Mucosa of stomach (tissue), 1 donor: ENCODE results near the gene SMOC1.

ENCODE experiments used
- H3K27me3 ChIP-seq: one replicate; pipeline ENCODE4 v1.7.0; 2013; ENCODE audit warnings: mild to moderate bottlenecking, low read length; ENCODE audit not compliant: control insufficient read depth, insufficient read depth
- H3K36me3 ChIP-seq: one replicate; pipeline ENCODE4 v1.7.0; 2013; ENCODE audit warnings: low read length; ENCODE audit not compliant: control insufficient read depth, insufficient read depth
- H3K4me1 ChIP-seq: one replicate; pipeline ENCODE4 v1.7.0; 2013; ENCODE audit warnings: mild to moderate bottlenecking, low read length; ENCODE audit not compliant: control insufficient read depth, insufficient read depth
- H3K4me3 ChIP-seq: one replicate; pipeline ENCODE4 v1.7.0; 2013; ENCODE audit warnings: low read length
- H3K9ac ChIP-seq: one replicate; pipeline ENCODE4 v1.7.0; 2013; ENCODE audit warnings: mild to moderate bottlenecking, low read length, moderate library complexity
- H3K9me3 ChIP-seq: one replicate; pipeline ENCODE4 v1.7.0; 2013; ENCODE audit warnings: mild to moderate bottlenecking, low read length, moderate library complexity; ENCODE audit not compliant: control insufficient read depth
- donor health status: Pancreatic carcinoma.

Gene SMOC1

DNA sequence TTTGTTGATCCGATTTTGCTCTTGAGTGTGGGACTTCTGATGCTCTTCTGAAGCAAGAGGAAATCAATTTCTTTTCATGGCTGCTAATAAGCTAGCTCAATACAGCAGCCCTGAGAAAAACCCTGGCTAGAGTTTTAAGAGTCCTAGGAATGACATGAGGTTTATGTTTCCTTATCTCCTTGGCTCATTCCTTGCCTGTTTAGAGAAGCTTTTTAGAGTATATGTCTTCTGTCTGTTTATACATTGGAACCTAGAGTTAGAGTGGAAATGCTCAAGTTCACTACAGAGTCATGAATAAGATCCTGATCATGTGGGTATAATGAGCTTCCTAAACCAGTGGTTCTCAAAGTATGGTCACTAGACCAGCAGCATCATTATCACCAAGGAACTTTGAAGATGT is 34.5 kb downstream of the SMOC1 start:
- Histone ChIP-seq H3K36me3 (no peaks in the 10 kb centered on the region), H3K4me3 (no peak overlapping the region), H3K9ac (no peak overlapping the region), H3K4me1 (no peaks in the 10 kb centered on the region), H3K27me3 (no peaks in the 10 kb centered on the region), H3K9me3 (no peaks in the 10 kb centered on the region)

DNA sequence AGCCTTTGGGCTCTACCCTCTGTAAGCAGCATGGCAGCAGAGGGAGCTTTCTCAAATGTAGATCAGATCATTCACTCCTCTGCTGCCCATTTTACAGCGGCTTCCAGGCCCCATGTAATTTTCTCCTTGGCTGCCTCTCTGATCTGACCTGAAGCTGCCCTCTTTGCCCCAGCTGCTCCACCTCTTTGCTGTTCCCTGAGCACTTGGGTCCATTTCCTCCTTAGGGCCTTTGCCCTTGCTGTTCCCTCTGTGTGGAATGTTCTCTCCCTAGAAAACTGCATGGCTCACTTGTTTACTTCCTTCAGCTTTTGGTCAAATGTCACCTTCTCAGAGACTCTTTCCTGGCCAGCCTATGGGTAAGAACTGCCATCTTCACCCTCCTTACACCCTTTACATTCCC is 37.2 kb downstream of the SMOC1 start:
- no peak overlapping the region for H3K9ac ChIP-seq
- H3K4me1 ChIP-seq, result no peaks in the 10 kb centered on the region
- no peaks in the 10 kb centered on the region for H3K9me3 ChIP-seq
- no peak overlapping the region for H3K4me3 ChIP-seq
- H3K36me3 ChIP-seq, result no peaks in the 10 kb centered on the region
- H3K27me3 ChIP-seq, result no peaks in the 10 kb centered on the region

DNA sequence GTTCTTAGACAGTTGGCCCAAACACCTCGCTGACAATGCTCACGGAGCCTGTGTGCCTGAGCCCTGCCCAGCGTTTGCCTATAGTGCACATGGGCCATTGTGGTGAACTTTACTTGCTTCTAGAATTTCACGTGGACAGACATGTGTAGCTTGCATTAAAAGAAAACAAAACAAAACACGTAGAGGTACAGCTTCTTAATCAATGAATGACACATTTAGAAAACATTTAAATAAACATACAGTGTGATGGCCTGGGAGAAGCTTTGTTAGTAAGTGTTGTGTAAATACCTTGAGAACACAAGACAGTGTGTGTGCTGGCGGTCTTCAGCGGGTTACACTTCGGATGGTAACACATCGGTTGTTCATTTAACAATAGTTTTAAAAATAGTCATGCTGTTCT is 38.1 kb downstream of the SMOC1 start:
- no peaks in the 10 kb centered on the region for H3K9me3 ChIP-seq
- H3K4me1 ChIP-seq, result no peaks in the 10 kb centered on the region
- H3K27me3 ChIP-seq, result no peaks in the 10 kb centered on the region
- no peak overlapping the region for H3K9ac ChIP-seq
- H3K36me3 ChIP-seq, result no peaks in the 10 kb centered on the region
- H3K4me3 ChIP-seq, result no peak overlapping the region

DNA sequence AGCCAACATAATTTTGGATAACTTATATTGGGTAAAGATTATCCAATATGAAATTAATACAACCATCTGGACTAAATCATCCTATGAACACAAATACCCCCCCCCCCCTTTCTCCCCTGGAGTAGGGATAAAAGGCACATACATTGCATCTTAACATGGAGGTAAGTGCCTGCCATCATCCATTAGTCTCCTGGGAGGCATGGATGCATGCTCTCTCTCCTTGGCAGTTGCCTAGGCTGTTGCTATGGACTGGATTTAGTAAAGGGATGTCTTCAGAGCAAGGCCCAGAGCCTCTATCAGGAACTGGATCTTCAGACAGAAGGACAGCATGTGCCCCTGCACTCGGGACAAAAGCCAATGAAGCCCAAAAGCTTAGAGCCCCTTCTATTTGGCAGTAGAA is 40.6 kb downstream of the SMOC1 start:
- H3K9ac ChIP-seq, result no peak overlapping the region

DNA sequence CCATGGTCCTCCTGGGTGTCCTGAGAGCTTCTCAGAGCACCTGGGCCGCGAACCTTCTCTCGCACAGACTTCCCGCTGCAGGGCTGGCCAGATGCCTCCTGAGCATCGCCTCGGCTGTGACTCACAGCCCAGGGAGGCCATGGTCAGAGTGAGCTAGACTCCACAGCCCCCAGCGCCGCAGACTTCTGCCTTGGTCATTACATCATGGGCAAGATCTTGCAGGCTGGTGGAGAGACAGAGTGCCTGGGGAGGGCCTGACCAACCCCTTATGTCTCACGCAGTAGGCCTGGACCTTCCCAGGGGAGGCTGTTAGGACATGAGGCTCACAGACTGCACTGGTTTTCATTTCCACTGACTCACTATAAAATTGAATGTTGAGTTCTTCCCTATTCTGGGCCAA is 41.8 kb downstream of the SMOC1 start:
- no peaks in the 10 kb centered on the region for H3K4me1 ChIP-seq
- no peaks in the 10 kb centered on the region for H3K9me3 ChIP-seq
- no peak overlapping the region for H3K4me3 ChIP-seq
- H3K27me3 ChIP-seq, result no peaks in the 10 kb centered on the region
- no peak overlapping the region for H3K9ac ChIP-seq
- H3K36me3 ChIP-seq, result no peaks in the 10 kb centered on the region

More for the DNA sequence above, 40.6 kb downstream of the SMOC1 start:
- no peaks in the 10 kb centered on the region for H3K9me3 ChIP-seq
- H3K4me3 ChIP-seq, result no peak overlapping the region
- H3K27me3 ChIP-seq, result no peaks in the 10 kb centered on the region
- H3K4me1 ChIP-seq, result no peaks in the 10 kb centered on the region
- H3K36me3 ChIP-seq, result no peaks in the 10 kb centered on the region

DNA sequence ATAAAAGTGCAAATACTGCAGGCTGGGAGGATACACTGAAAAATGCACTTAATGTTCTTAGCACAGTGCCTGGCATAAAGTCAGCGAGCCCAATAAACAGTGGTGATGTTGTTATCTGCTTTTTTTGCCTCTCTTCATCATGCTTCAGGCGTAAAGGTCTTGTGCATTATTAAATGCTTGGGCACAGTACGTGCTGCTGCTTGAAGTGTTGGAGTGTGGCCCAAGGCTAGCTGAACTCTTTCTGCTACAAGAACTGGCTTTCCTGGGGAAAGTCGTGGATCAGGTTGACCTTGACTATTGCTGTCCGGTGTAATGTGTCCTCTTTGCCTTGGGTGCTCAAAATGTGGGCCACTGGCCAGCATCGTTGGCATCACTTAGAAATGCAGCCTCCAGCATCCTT is 43.0 kb downstream of the SMOC1 start:
- no peaks in the 10 kb centered on the region for H3K9me3 ChIP-seq
- no peaks in the 10 kb centered on the region for H3K36me3 ChIP-seq

DNA sequence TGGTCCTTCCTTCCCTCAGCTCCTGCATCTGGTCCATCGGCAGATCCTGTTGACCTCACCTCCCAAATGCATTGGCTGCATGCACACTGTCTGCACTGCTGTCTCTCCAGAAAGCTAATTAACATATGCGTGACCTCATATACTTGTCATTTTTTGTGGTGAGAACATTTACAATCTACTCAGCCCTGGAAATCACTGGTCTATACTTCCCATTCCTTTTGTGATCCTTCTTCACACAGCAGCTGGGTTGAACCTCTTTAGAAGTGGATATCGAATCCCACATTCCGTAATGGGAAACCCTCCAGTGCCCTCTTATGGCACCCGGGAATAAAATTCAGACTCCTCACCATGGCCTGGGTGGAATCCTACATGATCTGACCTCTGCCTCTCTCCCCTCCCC is 45.0 kb downstream of the SMOC1 start:
- Histone ChIP-seq H3K4me1 (no peaks in the 10 kb centered on the region), H3K9ac (no peak overlapping the region), H3K9me3 (no peaks in the 10 kb centered on the region), H3K36me3 (no peaks in the 10 kb centered on the region), H3K4me3 (no peak overlapping the region), H3K27me3 (peaks cover 5% of the 10 kb centered on the region)

More for the DNA sequence above, 43.0 kb downstream of the SMOC1 start:
- Histone ChIP-seq H3K27me3 (no peaks in the 10 kb centered on the region), H3K4me3 (no peak overlapping the region), H3K9ac (no peak overlapping the region), H3K4me1 (no peaks in the 10 kb centered on the region)

DNA sequence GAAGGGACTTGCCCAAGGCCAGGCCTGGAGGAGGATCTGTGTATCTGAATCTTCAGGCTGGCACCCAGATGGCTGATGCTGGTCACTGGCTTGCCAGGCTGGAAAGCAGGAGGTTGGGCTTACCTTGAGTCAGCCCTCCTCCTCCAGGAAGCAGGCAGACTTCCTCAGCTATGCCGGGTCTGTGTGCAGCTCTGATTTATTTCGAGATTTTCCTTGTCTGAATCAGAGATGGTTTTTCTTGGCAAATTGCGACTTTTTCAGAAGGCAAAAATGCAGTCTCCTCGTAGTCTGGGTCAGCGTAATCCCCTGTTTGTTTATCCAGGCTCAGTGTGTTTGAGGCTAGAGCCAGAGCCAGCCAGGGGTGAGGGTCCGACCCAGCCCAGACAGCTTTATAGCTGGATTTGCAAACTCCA is 48.9 kb downstream of the SMOC1 start:
- Histone ChIP-seq H3K9ac (no peak overlapping the region), H3K4me3 (no peak overlapping the region), H3K36me3 (no peaks in the 10 kb centered on the region), H3K9me3 (no peaks in the 10 kb centered on the region), H3K27me3 (peaks cover 10% of the 10 kb centered on the region), H3K4me1 (no peaks in the 10 kb centered on the region)

DNA sequence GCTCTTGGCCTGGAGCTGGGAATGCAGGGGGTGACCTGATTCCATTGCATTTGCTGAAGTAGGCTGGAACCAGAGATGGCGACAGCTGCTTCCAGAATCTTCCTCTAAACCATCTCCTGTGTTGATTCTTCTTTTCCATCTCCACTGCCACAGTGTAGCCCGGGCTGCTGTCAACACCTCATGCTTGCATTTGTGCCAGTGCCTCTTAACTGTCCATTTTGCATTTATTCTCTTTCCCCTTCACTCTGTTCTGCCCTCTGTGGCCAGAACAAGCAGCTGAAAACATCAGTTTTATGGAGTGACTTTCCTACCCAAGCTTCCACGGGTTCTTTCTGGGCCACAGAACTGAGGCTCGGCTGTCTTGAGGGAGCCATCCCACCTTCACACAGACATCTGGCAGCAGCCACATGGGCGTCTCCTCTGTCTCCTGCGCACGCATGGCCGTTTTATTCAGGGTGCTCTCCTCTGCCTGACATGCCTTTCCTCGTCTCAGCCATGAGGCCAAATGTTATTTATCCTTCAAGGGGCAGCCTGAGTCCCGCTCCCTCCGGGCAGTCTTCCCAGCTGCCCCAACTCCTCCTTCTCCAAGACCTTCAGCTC is 51.7 kb downstream of the SMOC1 start:
- Histone ChIP-seq H3K27me3 (peaks cover 10% of the 10 kb centered on the region), H3K4me1 (no peaks in the 10 kb centered on the region), H3K9me3 (no peaks in the 10 kb centered on the region), H3K4me3 (no peak overlapping the region), H3K36me3 (no peaks in the 10 kb centered on the region), H3K9ac (no peak overlapping the region)

DNA sequence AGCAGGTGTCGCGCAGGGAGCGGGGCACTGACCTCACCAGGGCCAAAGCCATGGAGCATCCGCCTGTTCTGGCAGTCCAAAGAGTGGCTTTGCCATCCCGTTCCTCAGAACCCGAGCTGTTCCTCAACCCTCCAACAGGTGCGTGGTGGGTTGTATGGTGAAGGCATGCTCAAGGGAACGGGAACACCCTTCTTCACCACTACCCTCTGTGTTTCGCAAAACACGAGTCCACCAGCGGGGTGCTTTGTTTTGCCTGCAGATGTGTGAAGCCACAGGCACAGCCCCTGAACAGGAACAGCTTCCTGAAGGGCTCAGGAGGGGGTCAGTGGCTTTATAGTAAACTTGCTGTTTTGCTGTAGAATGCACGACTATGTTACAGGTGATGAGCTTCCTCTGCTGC is 52.7 kb downstream of the SMOC1 start:
- Histone ChIP-seq H3K36me3 (no peaks in the 10 kb centered on the region), H3K27me3 (peaks cover 10% of the 10 kb centered on the region), H3K4me3 (no peak overlapping the region), H3K4me1 (no peaks in the 10 kb centered on the region), H3K9ac (no peak overlapping the region), H3K9me3 (no peaks in the 10 kb centered on the region)

DNA sequence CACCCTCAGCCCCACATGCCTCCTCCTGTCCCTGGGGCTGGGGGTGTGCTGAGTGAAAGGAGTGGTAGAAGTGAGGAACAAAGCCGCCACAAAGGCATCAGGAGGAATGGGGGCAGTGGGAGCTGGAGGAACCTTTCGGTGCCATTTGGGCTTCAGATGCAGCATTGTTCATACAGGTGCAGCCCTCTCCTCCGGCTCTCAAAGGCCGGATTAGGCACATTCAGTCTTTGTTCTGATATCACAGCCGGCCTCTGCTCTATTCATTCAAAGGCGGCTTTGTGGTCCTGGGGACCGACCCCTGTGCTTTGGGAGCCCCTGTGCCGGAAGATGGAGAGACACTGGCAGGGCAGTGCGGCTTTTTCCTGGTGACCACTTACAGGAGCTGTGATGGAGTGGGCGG is 53.2 kb downstream of the SMOC1 start:
- Histone ChIP-seq H3K9me3 (no peaks in the 10 kb centered on the region), H3K9ac (no peak overlapping the region), H3K4me1 (no peaks in the 10 kb centered on the region), H3K27me3 (peaks cover 10% of the 10 kb centered on the region), H3K4me3 (no peak overlapping the region), H3K36me3 (no peaks in the 10 kb centered on the region)

DNA sequence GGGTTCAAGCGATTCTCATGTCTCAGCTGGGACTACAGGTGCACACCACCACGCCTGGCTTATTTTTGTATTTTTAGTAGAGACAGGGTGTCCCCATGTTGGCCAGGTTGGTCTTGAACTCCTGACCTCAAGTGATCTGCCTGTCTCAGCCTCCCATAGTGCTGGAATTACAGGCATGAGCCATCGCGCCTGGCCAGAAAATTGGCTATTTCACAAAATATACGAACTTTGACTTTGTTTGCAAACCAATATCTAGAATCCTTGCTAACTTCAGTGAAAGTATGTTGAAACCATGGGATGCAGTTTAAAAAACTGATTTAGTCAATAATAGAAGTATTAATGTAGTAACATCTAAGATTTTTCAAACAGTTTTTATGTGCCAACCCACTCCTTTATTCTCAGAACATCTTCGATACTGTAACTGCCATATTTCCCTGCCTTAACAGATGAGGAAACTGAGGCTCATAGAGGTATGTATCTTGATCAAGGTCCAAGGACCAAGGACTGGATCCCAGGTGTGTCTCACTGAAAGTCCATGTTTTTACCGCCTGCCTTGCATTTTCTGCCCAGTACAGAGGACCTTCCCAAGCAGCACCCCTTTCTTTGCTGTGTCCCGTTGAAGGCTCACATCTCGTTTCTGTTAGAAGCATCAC is 54.5 kb downstream of the SMOC1 start:
- Histone ChIP-seq H3K4me3 (no peak overlapping the region), H3K4me1 (no peaks in the 10 kb centered on the region), H3K9ac (no peak overlapping the region), H3K27me3 (peaks cover 8% of the 10 kb centered on the region), H3K36me3 (no peaks in the 10 kb centered on the region), H3K9me3 (no peaks in the 10 kb centered on the region)
